HepG2 (cell line): Measurements from ENCODE around the gene IMP3. TPM values are rescaled to one million over a fixed set of nuclear protein-coding genes. Genes with fewer than 3 reads are reported as not detected.

Experiments used
- ATAC-seq: fragments of 200-7000 bp; cut with Tn5 transposase; 3 replicates; pipeline ENCODE4 v1.9.1; 2020; ENCODE audit warnings: mild to moderate bottlenecking, moderate library complexity
- BruUV-seq: library from RNA; stranded (reverse); fragments of 400-500 nt; replicated peaks from 2 replicates; lab custom pipeline; 2021; lab: Mats Ljungman, UMichigan
- CTCF ChIA-PET: fragments of 300-600 bp; formaldehyde crosslinking; extraction: SDS; loops from one replicate; lab custom pipeline; 2021; ENCODE audit warnings: low total read pairs, inconsistent platforms, low intra/inter-chr PET ratio; lab: Yijun Ruan, JAX
- POLR2A ChIA-PET: fragments of 350-600 bp; sonication (Branson Sonifier 250); formaldehyde crosslinking; loops from one replicate; lab custom pipeline; 2020; ENCODE audit warnings: antibody characterized with exemption, inconsistent platforms; lab: Yijun Ruan, JAX
- DNase-seq: peaks from one replicate; pipeline ENCODE4 v3.0.0-alpha.2; 2015; ENCODE audit warnings: low spot score
- FAIRE-seq: peaks from 3 replicates; lab custom pipeline; 2011; peaks lifted over from hg19 to GRCh38; lab: Jason Lieb, UNC
- H2AFZ ChIP-seq: one replicate; pipeline ENCODE4 v1.6.1; 2011; ENCODE audit warnings: low read length, inconsistent platforms
- H3K27ac ChIP-seq: fragments of 300-600 bp; 3 replicates; pipeline ENCODE4 v1.8.0; 2011; ENCODE audit warnings: mixed run types, mild to moderate bottlenecking, mixed read lengths, low read length, inconsistent platforms; ENCODE audit not compliant: insufficient read depth; ENCODE audit errors: extremely low read length
- H3K27me3 ChIP-seq, 2 experiments: fragments of 200-600 bp in 1 of 2; 2 replicates in 1 of 2; 3 replicates in 1 of 2; pipeline versions ENCODE4 v1.6.0 to v1.8.0; 2011; ENCODE audit warnings: low read length in 2 of 2, mild to moderate bottlenecking in 2 of 2, moderate library complexity in 2 of 2, inconsistent platforms in 1 of 2; ENCODE audit not compliant: insufficient read depth in 2 of 2, control insufficient read depth in 1 of 2
- H3K36me3 ChIP-seq, 2 experiments: fragments of 200-600 bp in 1 of 2; replicated peaks in 1 of 2; 2 replicates in 1 of 2; 3 replicates in 1 of 2; pipeline versions ENCODE4 v1.5.1 to v1.8.0; 2011; ENCODE audit warnings: low read length in 2 of 2, inconsistent platforms in 1 of 2; ENCODE audit not compliant: insufficient read depth in 2 of 2, control insufficient read depth in 1 of 2
- H3K4me1 ChIP-seq: 2 replicates; pipeline ENCODE4 v1.5.1; 2012; ENCODE audit warnings: low read length, inconsistent platforms; ENCODE audit not compliant: insufficient read depth
- H3K4me2 ChIP-seq: 2 replicates; pipeline ENCODE4 v1.6.0; 2011; ENCODE audit warnings: low read depth, low read length, inconsistent platforms
- H3K4me3 ChIP-seq, 3 experiments: fragments of 200-600 bp in 1 of 3; sonication (generic), shearing (Covaris generic) in 1 of 3; replicated peaks in 1 of 3; 2 replicates each; pipeline ENCODE4 v1.5.1; 2011 to 2016; ENCODE audit warnings: low read length in 3 of 3, inconsistent platforms in 2 of 3, low read depth in 2 of 3, mild to moderate bottlenecking in 2 of 3, control low read depth in 1 of 3, mixed read lengths in 1 of 3; ENCODE audit not compliant: insufficient read depth in 1 of 3
- H3K79me2 ChIP-seq: one replicate; pipeline ENCODE4 v1.6.1; 2011; ENCODE audit warnings: low read length, inconsistent platforms; ENCODE audit not compliant: insufficient read depth
- H3K9ac ChIP-seq: 2 replicates; pipeline ENCODE4 v1.6.0; 2011; ENCODE audit warnings: mild to moderate bottlenecking, low read depth, low read length, inconsistent platforms; ENCODE audit not compliant: insufficient read depth
- H3K9me3 ChIP-seq: 2 replicates; pipeline ENCODE4 v1.5.1; 2012; ENCODE audit warnings: mild to moderate bottlenecking, low read length
- H4K20me1 ChIP-seq: 2 replicates; pipeline ENCODE4 v1.6.0; 2011; ENCODE audit warnings: inconsistent platforms, mild to moderate bottlenecking, low read length, moderate library complexity; ENCODE audit not compliant: insufficient read depth
- AKAP8 ChIP-seq: sonication (generic); formaldehyde crosslinking; IDR thresholded peaks from 2 replicates; pipeline ENCODE4 v1.5.1; 2020; ENCODE audit warnings: mild to moderate bottlenecking, missing genetic modification reagents
- FOSL2 ChIP-seq: sonication (generic); formaldehyde crosslinking; IDR thresholded peaks from 2 replicates; pipeline ENCODE4 v1.4.0; 2020; ENCODE audit warnings: missing genetic modification reagents
- GLI4 ChIP-seq: sonication (generic); formaldehyde crosslinking; IDR thresholded peaks from 2 replicates; pipeline ENCODE4 v1.5.1; 2020; ENCODE audit warnings: missing genetic modification reagents, mild to moderate bottlenecking, moderate library complexity, borderline replicate concordance
- HNRNPL ChIP-seq: fragments of 200-400 bp; formaldehyde crosslinking; IDR thresholded peaks from 2 replicates; pipeline ENCODE4 v1.6.1; 2017; ENCODE audit warnings: mild to moderate bottlenecking, low read depth, low read length
- HOXA7 ChIP-seq: sonication (generic); formaldehyde crosslinking; IDR thresholded peaks from 2 replicates; pipeline ENCODE4 v1.8.1; 2022; ENCODE audit warnings: mild to moderate bottlenecking, missing genetic modification reagents, moderate library complexity
- MATR3 ChIP-seq: sonication (generic); formaldehyde crosslinking; IDR thresholded peaks from 2 replicates; pipeline ENCODE4 v1.4.0; 2020; ENCODE audit warnings: missing genetic modification reagents
- NR2C2 ChIP-seq: sonication (generic); formaldehyde crosslinking; IDR thresholded peaks from 2 replicates; pipeline ENCODE4 v1.4.0; 2020; ENCODE audit warnings: missing genetic modification reagents, mild to moderate bottlenecking, moderate library complexity, borderline replicate concordance
- PCBP1 ChIP-seq: fragments of 200-400 bp; formaldehyde crosslinking; IDR thresholded peaks from 2 replicates; pipeline ENCODE4 v1.6.1; 2017; ENCODE audit warnings: mild to moderate bottlenecking, low read depth, low read length, borderline replicate concordance
- RBM22 ChIP-seq: fragments of 200-400 bp; formaldehyde crosslinking; optimal IDR thresholded peaks from 2 replicates; pipeline ENCODE3; 2017; ENCODE audit warnings: mild to moderate bottlenecking, low read length, moderate library complexity
- SOX5 ChIP-seq: IDR thresholded peaks from 2 replicates; pipeline ENCODE4 v1.6.1; 2016; ENCODE audit warnings: borderline replicate concordance
- SPEN ChIP-seq: sonication (generic); formaldehyde crosslinking; IDR thresholded peaks from 2 replicates; pipeline ENCODE4 v1.5.1; 2020; ENCODE audit warnings: low read depth, mild to moderate bottlenecking, missing genetic modification reagents
- ZBTB38 ChIP-seq: sonication (generic); formaldehyde crosslinking; IDR thresholded peaks from 2 replicates; pipeline ENCODE4 v1.5.1; 2020; ENCODE audit warnings: mild to moderate bottlenecking, missing genetic modification reagents
- ZEB1 ChIP-seq: IDR thresholded peaks from 2 replicates; pipeline ENCODE4 v1.6.1; 2012; ENCODE audit warnings: mild to moderate bottlenecking, low read depth, inconsistent platforms; ENCODE audit not compliant: insufficient replicate concordance
- ZNF282 ChIP-seq: fragments of 450-650 bp; IDR thresholded peaks from 2 replicates; pipeline ENCODE4 v1.6.1; 2018; ENCODE audit not compliant: partially characterized antibody
- ZNF484 ChIP-seq: sonication (generic); formaldehyde crosslinking; IDR thresholded peaks from 2 replicates; pipeline ENCODE4 v1.5.1; 2020; ENCODE audit warnings: mild to moderate bottlenecking, low read depth, missing genetic modification reagents, borderline replicate concordance
- WGBS: methylation state at CpG from one replicate; pipeline ENCODE4 v1.1.6; 2017; ENCODE audit warnings: low lambda C conversion rate; 5-methylcytosine and 5-hydroxymethylcytosine counted together
- in situ Hi-C: cut with HindIII; loops from 2 replicates; pipeline ENCODE4 v1.10.0; 2017; ENCODE audit warnings: low pct_unique_long_range_greater_than_20kb; ENCODE audit not compliant: extremely low pct_ligation_motif_present
- intact Hi-C: fragments of 100-400 bp; cut with micrococcal nuclease; formaldehyde crosslinking; loops from one replicate; pipeline ENCODE4 v1.10.0; 2022; ENCODE audit not compliant: unreplicated experiment
- polyA plus RNA-seq, 8 experiments: library from polyadenylated mRNA; depleted of rRNA in 3 of 8; stranded (reverse) in 7 of 8; unstranded in 1 of 8; fragments of >200 nt; fragmentation: Illumina TruSeq in 4 of 8; extraction: Trizol in 4 of 8; gene quantifications; 2 replicates each; pipeline versions ENCODE4 v1.2.1 to v1.2.3, GENCODE V29; 2011 to 2016; ENCODE audit warnings: low read depth in 4 of 8, missing spikeins in 1 of 8, mixed read lengths in 1 of 8; ENCODE audit not compliant: insufficient read depth in 1 of 8
- total RNA-seq, 5 experiments: library from RNA; depleted of rRNA; stranded (reverse); fragments of >200 nt; fragmentation: Illumina TruSeq; extraction: Trizol; gene quantifications; 2 replicates each; pipeline ENCODE4 v1.2.3, GENCODE V29; 2016; ENCODE audit warnings: low read depth in 1 of 5
- TF ChIP-seq, protein P1 (sequence below): IDR thresholded peaks from 2 replicates; pipeline ENCODE4 v1.4.0; 2020; ENCODE audit warnings: mild to moderate bottlenecking, missing genetic modification reagents
- TF ChIP-seq, protein P2 (sequence below): sonication (generic); formaldehyde crosslinking; IDR thresholded peaks from 2 replicates; pipeline ENCODE4 v1.8.0; 2022; ENCODE audit warnings: missing genetic modification reagents, mild to moderate bottlenecking, moderate library complexity, borderline replicate concordance

IMP3 gene
- total and polyA plus RNA-seq, 2 of the 13 experiments (the other 11 are each of a cell fraction or from before 2014, with no cell fraction given), result 38.3 to 143 TPM

DNA sequence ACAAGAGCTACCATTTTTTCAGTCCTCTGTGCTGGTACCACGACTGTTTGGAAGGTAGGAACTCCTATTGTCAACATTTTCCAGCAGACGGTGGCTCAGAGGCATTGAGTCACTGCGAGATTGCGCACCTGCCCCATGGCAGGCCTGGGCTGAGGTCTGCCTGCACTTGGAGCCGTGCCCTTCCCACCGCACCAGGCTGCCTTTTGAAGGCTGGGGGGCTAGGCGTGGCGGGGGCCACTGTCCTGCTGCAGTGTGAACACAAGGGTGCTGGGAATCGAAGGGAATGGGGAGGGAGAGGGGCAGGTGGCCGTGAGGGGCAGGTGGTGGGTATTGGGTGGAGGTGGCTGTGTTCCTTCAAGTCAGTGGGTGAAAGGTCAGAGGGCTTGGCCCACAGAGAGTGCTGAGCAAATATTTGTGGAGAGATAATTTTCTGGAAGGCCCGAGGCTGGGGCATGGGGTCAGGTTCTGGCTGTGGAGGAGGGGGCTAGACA is 24.0 kb upstream of the IMP3 start:
- CTCF ChIA-PET, result no interaction called here
- Histone ChIP-seq H3K4me3 (peak overlapping the region in 1 of 3 experiments; percentile 14; a peak in 1 of 6 replicates), H3K4me1 (peaks cover 59% of the 10 kb centered on the region), H3K9me3 (no peaks in the 10 kb centered on the region), H4K20me1 (no peaks in the 10 kb centered on the region), H3K27me3 (no peaks in the 10 kb centered on the region), H3K9ac (no peak overlapping the region), H3K4me2 (peak overlapping the region; percentile 40), H3K36me3 (peaks cover 0 to 5% of the 10 kb centered on the region in 2 experiments; a peak in 2 of 5 replicates), H2AFZ (no peak overlapping the region), H3K79me2 (no peaks in the 10 kb centered on the region), H3K27ac (no peak overlapping the region)
- intact Hi-C loops, result no loop called here
- FAIRE-seq (peak; percentile 39), ATAC-seq (peak; percentile 17), DNase-seq (no peak)
- POLR2A ChIA-PET, result interaction anchor here (0.7 to 2.3 kb wide), 2 partner anchors 12 to 25 kb away, joined by 3 to 12 read pairs; partner anchors contain the start of gene IMP3
- WGBS, result 6% methylated on average over 9 of the region's 11 CpGs
- no TSS peak for BruUV-seq
- in situ Hi-C loops, result no loop called here
- TF ChIP-seq HOXA7 (CRISPR knock-in tag), result no peak
- TF ChIP-seq, protein P1, sequence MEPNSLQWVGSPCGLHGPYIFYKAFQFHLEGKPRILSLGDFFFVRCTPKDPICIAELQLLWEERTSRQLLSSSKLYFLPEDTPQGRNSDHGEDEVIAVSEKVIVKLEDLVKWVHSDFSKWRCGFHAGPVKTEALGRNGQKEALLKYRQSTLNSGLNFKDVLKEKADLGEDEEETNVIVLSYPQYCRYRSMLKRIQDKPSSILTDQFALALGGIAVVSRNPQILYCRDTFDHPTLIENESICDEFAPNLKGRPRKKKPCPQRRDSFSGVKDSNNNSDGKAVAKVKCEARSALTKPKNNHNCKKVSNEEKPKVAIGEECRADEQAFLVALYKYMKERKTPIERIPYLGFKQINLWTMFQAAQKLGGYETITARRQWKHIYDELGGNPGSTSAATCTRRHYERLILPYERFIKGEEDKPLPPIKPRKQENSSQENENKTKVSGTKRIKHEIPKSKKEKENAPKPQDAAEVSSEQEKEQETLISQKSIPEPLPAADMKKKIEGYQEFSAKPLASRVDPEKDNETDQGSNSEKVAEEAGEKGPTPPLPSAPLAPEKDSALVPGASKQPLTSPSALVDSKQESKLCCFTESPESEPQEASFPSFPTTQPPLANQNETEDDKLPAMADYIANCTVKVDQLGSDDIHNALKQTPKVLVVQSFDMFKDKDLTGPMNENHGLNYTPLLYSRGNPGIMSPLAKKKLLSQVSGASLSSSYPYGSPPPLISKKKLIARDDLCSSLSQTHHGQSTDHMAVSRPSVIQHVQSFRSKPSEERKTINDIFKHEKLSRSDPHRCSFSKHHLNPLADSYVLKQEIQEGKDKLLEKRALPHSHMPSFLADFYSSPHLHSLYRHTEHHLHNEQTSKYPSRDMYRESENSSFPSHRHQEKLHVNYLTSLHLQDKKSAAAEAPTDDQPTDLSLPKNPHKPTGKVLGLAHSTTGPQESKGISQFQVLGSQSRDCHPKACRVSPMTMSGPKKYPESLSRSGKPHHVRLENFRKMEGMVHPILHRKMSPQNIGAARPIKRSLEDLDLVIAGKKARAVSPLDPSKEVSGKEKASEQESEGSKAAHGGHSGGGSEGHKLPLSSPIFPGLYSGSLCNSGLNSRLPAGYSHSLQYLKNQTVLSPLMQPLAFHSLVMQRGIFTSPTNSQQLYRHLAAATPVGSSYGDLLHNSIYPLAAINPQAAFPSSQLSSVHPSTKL (CRISPR knock-in tag), result 0 out of 2 replicates have a peak, but pooled peaks have one; percentile 27
- 0 out of 2 replicates have a peak, but pooled peaks have one; percentile 32 for TF ChIP-seq PCBP1
- TF ChIP-seq GLI4, result no peak
- peak; percentile 54; the same call in 1 of the 2 replicates for TF ChIP-seq NR2C2 (CRISPR knock-in tag)
- TF ChIP-seq SOX5 (CRISPR knock-in tag), result 0 out of 2 replicates have a peak, but pooled peaks have one; percentile 14
- peak; percentile 82 for TF ChIP-seq HNRNPL
- TF ChIP-seq ZBTB38, result 0 out of 2 replicates have a peak, but pooled peaks have one; percentile 18
- TF ChIP-seq, protein P2, sequence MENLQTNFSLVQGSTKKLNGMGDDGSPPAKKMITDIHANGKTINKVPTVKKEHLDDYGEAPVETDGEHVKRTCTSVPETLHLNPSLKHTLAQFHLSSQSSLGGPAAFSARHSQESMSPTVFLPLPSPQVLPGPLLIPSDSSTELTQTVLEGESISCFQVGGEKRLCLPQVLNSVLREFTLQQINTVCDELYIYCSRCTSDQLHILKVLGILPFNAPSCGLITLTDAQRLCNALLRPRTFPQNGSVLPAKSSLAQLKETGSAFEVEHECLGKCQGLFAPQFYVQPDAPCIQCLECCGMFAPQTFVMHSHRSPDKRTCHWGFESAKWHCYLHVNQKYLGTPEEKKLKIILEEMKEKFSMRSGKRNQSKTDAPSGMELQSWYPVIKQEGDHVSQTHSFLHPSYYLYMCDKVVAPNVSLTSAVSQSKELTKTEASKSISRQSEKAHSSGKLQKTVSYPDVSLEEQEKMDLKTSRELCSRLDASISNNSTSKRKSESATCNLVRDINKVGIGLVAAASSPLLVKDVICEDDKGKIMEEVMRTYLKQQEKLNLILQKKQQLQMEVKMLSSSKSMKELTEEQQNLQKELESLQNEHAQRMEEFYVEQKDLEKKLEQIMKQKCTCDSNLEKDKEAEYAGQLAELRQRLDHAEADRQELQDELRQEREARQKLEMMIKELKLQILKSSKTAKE (CRISPR knock-in tag), result peak; percentile 76; the same call in 1 of the 2 replicates
- no peak for TF ChIP-seq ZNF484 (CRISPR knock-in tag)
- peak; percentile 49 for TF ChIP-seq FOSL2
- no peak for TF ChIP-seq ZNF282
- TF ChIP-seq ZEB1, result peak; percentile 35
- peak; percentile 64; the same call in 1 of the 2 replicates for TF ChIP-seq AKAP8 (CRISPR knock-in tag)
- peak; percentile 46 for TF ChIP-seq RBM22
- no peak for TF ChIP-seq MATR3 (CRISPR knock-in tag)
- TF ChIP-seq SPEN (CRISPR knock-in tag), result peak; percentile 42; the same call in 1 of the 2 replicates
